Activated T-helper 1 cell treated with Interleukin-2 at 50 U/mL for 16 hours (primary cell): ENCODE measurements around the gene ZC3H12C.

Source experiments
- DNase-seq: peaks from one replicate; pipeline ENCODE4 v3.0.0-alpha.2; 2020; ENCODE audit warnings: low read depth

The ZC3H12C gene

DNA sequence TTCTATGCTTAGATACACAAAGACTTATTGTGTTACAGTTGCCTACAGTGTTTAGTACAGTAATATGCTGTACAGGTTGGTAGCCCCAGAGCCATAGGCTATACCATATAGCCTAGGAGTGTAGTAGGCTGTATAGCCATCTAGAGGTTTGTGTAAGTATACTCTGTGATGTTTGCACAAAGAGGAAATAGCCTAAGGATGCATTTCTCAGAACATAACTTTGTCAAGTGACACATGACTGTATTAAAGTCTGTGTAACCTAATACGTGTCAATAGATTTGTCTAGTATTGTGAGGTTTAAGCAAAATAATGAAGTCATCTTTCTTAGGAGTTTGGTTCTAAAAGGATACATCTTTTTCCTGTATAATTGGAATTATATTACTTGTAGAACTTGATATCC is 5.5 kb downstream of the ZC3H12C start:
- no peak for DNase-seq

DNA sequence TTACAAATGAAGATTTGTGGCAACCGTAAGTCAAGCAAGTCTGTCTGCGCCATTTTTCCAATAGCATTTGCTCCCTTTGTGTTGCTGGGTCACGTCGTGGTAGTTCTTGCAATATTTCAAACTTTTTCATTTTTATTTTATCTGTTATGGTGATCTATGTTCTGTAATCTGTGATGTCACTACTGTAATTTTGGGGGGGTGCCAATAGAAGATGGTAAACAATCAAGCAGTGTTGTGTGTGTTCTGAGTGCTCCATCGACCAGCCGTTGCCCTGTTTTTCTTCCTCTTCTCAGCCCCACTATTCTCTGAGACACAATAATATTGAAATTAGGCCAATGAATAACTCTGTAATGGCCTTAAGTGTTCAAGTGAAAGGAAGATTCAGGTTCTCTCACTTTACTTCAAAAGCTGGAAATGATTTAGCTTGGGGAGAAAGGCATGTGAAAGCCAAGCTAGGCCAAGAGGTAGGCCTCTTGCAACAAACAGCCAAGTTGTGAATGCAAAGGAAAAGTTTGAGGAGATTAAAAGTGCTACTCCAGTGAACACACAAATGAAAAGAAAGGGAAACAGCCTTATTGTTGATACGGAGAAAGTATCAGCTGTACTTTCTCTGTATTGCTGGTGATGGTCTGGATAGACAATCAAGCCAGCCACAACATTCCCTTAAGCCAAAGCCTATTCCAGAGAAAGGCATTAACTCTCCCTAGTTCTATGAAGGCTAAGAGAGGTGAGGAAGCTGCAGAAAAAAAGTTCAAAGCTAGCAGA is 7.5 kb downstream of the ZC3H12C start:
- DNase-seq: no peak

DNA sequence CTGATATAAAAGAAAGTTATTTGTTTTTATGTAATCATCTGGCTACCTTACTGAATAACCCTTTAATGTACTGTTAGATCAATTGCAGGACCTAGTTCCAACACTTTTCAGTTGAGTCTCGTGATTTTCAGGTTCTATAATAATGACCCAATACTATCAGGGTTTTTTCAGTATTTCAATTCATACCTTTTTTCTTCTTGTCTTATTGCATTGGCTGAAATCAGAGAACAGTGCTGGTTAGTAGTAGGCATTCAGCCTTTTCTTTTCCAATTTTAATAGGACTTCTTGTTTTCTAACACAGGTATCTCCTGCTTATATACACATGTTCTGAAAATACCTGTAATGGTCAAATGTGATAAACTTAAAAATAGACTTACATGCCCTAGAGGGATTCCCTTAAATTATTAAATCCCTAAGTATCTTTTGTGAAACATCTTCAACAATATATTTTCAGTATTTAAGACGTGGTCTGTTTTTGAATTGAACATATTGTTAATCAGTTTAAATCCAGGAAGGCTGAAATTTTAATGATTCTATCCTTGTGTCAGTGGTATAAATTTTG is 13.6 kb downstream of the ZC3H12C start:
- no peak for DNase-seq

GRCh38 chr11:110110854-110111253 is 17.7 kb downstream of the ZC3H12C start:
- no peak for DNase-seq

- no peak for DNase-seq
These were observed 19.3 kb downstream of the ZC3H12C start for GRCh38 chr11:110112457-110112856.

GRCh38 chr11:110113505-110113904 is 20.3 kb downstream of the ZC3H12C start:
- no peak for DNase-seq

DNA sequence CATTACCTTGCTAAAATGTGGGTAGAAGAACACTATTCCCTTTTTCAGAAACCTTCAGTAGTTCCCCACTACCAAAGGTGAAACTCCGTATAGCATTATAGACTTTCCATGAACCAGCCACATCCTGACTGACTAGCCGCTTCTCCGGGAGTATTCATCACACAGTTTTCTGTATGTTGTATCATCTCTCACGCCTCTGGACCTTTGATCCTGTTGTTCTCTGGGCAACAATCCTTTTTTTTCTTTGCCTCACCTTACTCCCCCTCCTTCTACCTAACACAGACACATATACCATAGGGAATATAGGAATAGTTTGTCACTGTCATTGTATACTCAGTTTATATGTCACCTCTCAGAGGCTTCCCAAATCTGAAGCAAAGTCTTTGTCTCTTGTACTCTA is 20.8 kb downstream of the ZC3H12C start:
- no peak for DNase-seq

DNA sequence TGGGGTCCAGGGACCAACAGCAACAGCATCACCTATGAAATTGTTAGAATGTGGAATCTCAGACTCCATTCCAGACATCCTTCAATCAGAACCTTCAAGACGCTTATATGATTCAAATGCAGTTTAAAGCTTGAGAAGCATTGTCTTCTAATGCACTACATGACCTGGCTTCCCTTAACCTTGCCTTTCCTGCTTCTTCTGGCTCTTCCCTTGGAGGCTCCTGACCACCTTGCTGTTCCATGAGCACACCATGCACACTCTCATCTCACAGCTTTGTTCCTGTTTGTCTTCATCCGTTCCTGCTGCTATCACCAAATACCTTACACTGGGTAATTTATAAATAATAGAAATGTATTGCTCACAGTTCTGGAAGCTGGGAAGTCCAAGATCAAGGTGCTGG is 26.1 kb downstream of the ZC3H12C start:
- no peak for DNase-seq

DNA sequence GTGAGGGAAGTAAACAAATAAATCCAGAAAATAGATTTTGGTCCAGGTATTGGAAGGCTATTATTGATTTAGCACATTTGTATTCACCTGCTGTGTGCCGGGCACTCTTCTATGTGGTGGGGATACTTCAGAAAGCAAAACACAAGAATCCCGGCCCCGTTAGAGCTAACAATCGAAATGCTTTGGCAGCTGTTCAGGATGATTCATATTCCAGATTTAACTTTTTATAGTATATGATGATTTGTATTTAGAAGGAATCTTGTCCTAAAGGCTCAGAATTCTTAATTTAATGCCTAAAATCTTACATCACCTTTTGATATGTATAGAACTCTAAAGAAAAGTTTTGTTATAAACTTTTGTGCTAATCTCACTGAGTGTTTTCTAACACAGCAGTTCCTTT is 28.0 kb downstream of the ZC3H12C start:
- no peak for DNase-seq

- no peak for DNase-seq
These were observed 29.8 kb downstream of the ZC3H12C start for GRCh38 chr11:110123003-110123402.

DNA sequence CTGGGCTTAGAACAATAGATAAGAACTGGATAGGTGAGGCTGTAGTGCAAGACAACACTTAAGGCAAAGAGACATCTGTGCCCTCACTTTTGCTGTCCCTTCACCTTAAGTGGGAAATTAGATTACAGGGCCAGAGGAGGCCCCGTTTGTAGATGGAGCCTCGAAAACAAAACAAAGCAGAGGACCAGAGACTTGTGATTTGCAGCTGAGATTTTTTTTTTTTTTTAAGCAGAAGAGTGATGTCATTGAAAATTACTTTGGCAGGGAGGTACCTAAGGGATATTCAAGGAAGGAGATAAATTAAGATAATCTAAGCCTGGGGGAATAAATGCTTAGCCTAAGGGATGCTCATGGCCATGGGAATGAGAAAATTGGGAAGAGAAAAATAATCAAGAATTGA is 31.4 kb downstream of the ZC3H12C start:
- DNase-seq: no peak

DNA sequence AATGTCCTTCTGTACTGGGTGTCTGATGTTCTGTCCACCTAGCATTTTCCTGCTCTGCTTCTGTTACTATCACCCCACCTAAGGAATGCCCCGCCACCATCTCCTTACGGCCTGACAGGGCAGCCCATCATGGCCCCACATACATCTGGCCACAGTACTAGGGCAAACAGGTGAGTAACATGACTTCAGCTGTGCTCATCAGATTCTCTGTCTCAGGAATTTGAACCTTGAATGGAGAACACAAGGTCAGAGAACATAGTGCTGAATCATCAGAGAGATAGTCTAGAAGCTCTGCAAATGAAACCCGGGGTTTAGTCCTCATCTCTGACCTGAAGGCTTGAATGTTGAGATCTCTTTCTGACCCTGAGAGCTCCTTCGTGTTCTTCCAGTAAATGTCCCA is 32.4 kb downstream of the ZC3H12C start:
- DNase-seq: no peak

GRCh38 chr11:110126936-110127335 is 33.7 kb downstream of the ZC3H12C start:
- DNase-seq: no peak

DNA sequence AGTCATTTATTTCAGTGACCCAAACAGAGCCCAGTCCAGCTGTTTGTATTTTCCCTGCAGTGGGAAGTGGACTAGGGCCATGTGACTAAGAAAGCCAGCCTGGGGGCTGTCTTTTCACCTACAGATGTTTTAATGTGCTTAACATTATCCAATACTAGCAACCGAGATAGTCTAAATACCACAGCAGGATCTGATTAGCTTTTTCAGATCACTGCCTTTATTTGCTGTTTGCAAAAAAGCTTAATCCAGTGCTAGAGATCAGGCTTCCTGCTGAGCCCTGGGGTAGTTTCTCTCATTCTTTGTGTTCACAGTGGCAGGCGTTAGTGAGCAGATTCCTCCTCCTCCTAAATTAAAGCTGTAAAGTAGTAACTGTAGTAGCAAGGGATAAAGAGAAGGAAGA is 35.0 kb downstream of the ZC3H12C start:
- no peak for DNase-seq

- no peak for DNase-seq
These were observed 37.5 kb downstream of the ZC3H12C start for GRCh38 chr11:110130642-110131238.

DNA sequence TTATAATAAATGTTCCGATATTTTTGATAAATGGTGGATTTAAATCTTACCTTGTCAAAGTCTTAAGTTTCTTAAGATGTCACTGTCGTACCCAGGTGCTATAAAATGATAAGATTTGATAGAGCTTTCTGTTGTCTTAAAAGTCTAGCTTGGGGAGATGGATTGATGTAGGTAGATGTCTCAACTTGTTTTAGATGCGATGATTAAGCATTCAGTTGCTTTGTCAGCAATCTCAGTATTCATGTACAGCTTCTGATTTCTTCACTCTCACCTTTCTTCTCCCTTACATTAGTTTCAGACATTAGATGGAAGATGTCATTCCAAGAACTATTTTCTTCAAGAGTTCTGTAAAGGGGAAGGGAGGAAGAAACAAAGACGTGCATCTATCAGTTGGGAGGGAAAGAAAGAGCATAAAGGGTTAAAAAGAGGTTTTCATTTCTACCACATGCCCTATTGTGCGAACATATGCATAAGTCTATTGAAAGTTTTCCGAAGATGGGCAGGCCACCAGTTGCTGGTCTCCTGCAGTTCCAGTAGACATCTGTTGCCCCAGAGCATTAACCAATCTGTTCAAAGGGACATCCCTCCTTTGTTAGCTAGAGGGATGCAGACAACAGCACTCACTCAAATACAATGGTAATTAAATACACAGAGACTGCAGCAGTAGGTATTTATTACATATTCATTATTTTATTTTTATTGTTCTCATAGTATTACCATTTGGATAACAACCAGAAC is 38.4 kb downstream of the ZC3H12C start:
- DNase-seq: no peak

- no peak for DNase-seq
These were observed 40.0 kb downstream of the ZC3H12C start for GRCh38 chr11:110133160-110133559.

DNA sequence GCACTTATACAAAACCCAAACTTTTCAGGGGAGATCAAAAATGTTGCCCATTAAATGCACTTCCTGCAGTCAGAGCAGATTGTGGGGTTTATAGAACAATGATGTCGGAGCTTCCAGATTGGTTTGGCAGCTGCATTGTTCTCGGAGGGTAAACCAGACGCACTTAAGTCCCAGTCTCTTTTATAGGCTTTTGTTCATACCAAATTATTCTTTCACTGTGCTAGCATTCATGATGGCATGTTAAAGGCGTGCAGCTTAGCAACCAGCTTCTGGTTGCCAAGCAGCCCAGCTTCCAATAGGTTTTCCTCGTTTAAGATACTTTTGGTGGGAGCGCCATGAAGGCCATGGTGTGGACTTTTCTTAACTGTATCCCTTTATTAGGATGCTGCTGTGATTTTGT is 40.9 kb downstream of the ZC3H12C start:
- DNase-seq: no peak

DNA sequence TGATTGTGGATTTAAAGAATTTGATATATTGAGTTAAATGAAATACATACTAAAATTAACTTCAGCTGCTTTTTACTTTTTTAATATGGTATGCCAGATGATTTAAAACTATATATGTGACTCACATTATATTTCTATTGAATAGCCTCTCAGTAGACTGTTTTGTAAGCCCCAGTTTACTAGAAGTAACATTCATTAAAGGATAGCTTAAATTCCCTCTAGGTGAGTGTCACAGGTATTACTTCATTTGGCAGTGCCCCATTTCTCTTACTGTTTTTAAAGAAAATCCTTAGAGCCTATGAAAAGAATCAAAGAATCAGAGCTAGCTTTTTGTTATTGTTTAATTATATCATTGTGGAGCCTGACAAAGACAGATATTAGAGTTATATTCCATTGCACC is 48.6 kb downstream of the ZC3H12C start:
- DNase-seq: no peak

GRCh38 chr11:110147962-110148709 is 54.9 kb downstream of the ZC3H12C start:
- DNase-seq: no peak

- DNase-seq: no peak
These were observed 55.9 kb downstream of the ZC3H12C start for GRCh38 chr11:110148775-110149744.
